Measurements from ENCODE around the gene ENTPD7.

ENTPD7 gene

DNA sequence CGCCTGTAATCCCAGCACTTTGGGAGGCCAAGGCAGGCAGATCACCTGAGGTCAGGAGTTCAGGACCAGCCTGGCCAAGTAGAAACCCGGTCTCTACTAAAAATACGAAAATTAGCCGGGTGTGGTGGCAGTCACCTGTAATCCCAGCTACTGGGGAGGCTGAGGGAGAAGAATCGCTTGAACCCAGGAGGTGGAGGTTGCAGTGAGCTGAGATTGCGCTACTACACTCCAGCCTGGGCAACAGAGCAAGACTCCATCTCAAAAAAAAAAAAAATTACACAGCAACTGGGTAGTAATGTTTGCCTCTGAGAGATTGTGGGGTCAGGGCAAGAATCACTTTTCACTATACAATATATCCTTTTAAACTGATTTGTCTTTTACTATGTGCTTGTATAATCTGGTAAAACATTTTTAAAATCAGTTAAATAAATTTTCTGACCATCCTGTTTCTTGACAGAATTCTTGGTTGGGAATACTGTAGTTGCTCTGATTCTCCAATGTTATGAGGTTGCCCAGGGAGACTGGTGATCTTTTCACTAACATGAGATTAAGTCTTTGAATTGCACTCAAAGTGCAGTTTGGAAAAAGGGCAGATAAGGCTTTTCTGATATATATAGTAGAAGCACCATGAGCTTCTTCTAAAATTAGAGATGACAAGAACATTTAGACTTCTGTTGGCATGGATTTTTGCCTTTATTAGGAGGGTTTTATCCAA lies 1.5 kb downstream of the ENTPD7 start:
- peaks cover 15% of the 10 kb centered on the region for H3K4me1 Mint-ChIP-seq (ENCODE audit: low read depth)
- H3K27ac Mint-ChIP-seq, result no peak overlapping the region
- H3K4me3 Mint-ChIP-seq, result no peak overlapping the region

DNA sequence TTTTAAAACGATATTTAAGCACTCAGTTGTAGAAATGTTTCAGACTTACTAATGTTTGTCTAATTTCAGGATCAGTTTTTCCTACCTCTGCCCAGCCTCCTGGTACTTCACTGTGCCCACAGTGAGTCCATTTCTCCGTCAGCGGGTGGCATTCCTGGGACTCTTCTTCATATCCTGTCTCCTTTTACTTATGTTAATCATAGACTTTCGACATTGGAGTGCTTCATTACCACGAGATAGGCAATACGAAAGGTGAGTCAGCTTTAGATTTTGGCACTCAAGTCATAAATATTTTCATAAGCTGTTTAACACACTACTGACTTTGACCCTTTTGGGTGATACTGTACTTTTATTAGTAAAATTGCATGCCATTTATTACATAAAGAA lies 2.1 kb downstream of the ENTPD7 start:
- no peak for DNase-seq (ENCODE audit: low spot score)

More for the DNA sequence above, 1.5 kb downstream of the ENTPD7 start:
- peaks cover 16% of the 10 kb centered on the region for H3K27me3 Mint-ChIP-seq (ENCODE audit: low read depth)
- H3K36me3 Mint-ChIP-seq (ENCODE audit: low read depth), result peaks cover 5% of the 10 kb centered on the region
- H3K9me3 Mint-ChIP-seq, result no peaks in the 10 kb centered on the region
- DNase-seq (ENCODE audit: low spot score), result no peak

DNA sequence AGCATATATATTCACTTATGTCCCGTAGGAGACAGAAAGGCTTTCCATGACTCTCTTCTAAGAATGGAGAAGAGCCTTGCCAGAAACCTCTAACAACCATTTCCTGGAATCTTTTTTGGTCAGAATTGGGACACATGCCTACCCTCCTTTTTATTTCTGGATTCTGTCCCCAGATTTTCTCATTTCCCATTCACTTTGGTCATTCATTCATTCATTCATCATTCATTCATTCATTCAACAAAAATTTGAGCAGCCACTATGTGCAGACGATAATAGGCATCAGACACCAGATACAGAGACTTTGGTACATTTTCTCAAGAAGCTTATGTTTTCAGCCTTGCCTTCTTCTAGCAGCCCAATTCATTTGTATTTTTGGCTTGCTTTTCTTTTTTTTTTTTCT lies 6.0 kb downstream of the ENTPD7 start:
- Mint-ChIP-seq H3K27me3 (ENCODE audit: low read depth) (no peaks in the 10 kb centered on the region), H3K4me1 (ENCODE audit: low read depth) (peaks cover 2% of the 10 kb centered on the region), H3K9me3 (no peaks in the 10 kb centered on the region), H3K4me3 (no peak overlapping the region), H3K36me3 (ENCODE audit: low read depth) (peaks cover 6% of the 10 kb centered on the region), H3K27ac (no peak overlapping the region)
- no peak for DNase-seq (ENCODE audit: low spot score)

More for the DNA sequence above, 2.1 kb downstream of the ENTPD7 start:
- Mint-ChIP-seq H3K4me1 (ENCODE audit: low read depth) (peaks cover 15% of the 10 kb centered on the region), H3K4me3 (no peak overlapping the region), H3K27ac (no peak overlapping the region), H3K27me3 (ENCODE audit: low read depth) (peaks cover 11% of the 10 kb centered on the region), H3K9me3 (no peaks in the 10 kb centered on the region), H3K36me3 (ENCODE audit: low read depth) (peaks cover 6% of the 10 kb centered on the region)

DNA sequence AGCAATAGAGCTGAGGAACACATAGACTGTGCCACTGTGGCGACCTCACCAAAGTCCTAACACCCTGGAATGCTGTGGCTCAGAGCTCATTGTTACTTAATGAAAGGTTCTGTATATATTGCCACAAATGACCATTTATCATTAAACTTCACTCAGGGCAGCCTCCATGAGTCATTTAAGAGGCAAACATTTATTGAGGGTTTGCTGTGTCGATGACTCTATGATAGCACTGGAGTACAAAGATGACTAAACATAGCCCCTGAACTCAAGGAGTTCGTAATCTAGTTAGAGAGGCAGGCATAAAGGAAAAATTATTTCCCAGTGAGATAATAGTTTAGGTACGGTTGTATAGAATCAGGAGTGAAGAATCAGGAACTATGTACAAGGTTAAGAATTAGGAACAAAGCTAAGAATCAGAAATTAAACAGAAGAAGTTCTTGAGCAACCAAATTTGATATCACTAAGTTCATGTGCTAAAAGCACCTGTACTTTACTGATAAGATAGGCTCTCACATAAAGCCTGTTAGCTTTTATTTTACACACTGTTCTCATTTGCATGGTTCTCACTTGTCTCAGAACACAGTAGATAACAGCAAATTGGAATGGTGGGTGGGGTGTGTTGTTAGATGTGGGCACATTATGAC lies 7.9 kb downstream of the ENTPD7 start:
- no peak for DNase-seq (ENCODE audit: low spot score)
- Mint-ChIP-seq H3K27ac (no peak overlapping the region), H3K4me1 (ENCODE audit: low read depth) (no peaks in the 10 kb centered on the region), H3K4me3 (no peak overlapping the region), H3K27me3 (ENCODE audit: low read depth) (no peaks in the 10 kb centered on the region), H3K9me3 (no peaks in the 10 kb centered on the region), H3K36me3 (ENCODE audit: low read depth) (peaks cover 6% of the 10 kb centered on the region)

DNA sequence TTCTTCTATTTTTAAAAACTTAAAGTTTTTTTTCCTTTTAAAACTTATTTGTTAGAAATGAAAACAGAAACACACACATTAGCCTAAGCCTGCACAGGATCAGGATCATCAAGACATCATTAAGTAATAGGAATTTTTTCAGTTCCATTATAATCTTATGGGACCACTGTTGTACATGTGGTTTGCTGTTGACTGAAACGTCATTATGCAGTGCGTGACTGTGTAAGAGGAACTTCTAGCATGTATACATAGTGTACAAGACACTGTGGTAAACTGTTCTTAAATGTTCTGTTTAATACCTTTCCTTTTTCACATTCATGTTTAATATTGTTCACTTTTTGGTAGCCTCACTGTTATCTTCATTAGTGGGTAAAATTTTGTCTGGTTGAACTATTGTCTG lies 12.1 kb downstream of the ENTPD7 start:
- Mint-ChIP-seq H3K27me3 (ENCODE audit: low read depth) (no peaks in the 10 kb centered on the region), H3K27ac (no peak overlapping the region), H3K4me1 (ENCODE audit: low read depth) (no peaks in the 10 kb centered on the region), H3K36me3 (ENCODE audit: low read depth) (no peaks in the 10 kb centered on the region), H3K9me3 (no peaks in the 10 kb centered on the region), H3K4me3 (no peak overlapping the region)
- DNase-seq (ENCODE audit: low spot score), result no peak

DNA sequence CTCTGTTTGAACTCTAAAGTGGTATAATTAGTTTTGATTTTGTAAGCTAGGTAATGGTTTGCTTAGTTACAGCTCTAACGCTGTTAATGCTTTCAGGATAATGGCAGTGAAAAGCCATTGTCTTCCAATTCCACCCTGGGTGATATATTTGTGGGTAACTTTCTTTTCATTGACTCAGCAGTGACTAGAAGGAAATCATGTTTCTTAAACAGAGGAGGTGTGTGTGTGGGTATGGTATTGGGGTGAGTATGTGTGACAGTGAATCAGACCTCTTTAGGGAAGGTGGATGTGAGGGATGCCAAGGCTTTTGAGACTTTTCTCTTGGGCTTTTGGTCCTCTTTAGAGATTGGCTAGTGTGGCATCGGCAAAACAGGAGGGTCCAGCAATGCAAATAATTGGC lies 13.6 kb downstream of the ENTPD7 start:
- Mint-ChIP-seq H3K4me3 (no peak overlapping the region), H3K27me3 (ENCODE audit: low read depth) (no peaks in the 10 kb centered on the region), H3K27ac (no peak overlapping the region), H3K9me3 (no peaks in the 10 kb centered on the region), H3K36me3 (ENCODE audit: low read depth) (no peaks in the 10 kb centered on the region), H3K4me1 (ENCODE audit: low read depth) (peaks cover 6% of the 10 kb centered on the region)
- DNase-seq (ENCODE audit: low spot score), result no peak

DNA sequence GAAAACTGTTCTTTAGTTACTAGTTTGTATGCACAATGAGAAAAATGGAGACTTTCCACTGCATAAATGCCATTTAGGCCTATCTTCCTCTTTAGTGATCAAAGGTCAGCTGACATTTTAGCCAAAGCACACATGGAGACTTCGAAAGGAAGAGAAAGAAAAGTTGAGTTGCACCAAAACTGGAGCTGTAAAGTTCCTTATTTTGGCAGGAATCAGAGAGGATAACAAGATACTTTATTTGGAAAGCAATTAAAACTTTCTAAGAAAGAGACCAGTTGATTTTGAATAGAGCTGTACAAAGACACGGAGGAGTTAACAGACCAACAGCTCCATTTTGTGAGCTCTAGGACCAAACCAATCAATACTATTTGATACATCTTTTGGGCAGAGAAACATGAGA lies 14.2 kb downstream of the ENTPD7 start:
- no peak overlapping the region for H3K4me3 Mint-ChIP-seq
- H3K27ac Mint-ChIP-seq, result no peak overlapping the region
- H3K36me3 Mint-ChIP-seq (ENCODE audit: low read depth), result no peaks in the 10 kb centered on the region
- no peaks in the 10 kb centered on the region for H3K9me3 Mint-ChIP-seq
- no peak for DNase-seq (ENCODE audit: low spot score)
- H3K27me3 Mint-ChIP-seq (ENCODE audit: low read depth), result no peaks in the 10 kb centered on the region
- H3K4me1 Mint-ChIP-seq (ENCODE audit: low read depth), result peaks cover 6% of the 10 kb centered on the region

DNA sequence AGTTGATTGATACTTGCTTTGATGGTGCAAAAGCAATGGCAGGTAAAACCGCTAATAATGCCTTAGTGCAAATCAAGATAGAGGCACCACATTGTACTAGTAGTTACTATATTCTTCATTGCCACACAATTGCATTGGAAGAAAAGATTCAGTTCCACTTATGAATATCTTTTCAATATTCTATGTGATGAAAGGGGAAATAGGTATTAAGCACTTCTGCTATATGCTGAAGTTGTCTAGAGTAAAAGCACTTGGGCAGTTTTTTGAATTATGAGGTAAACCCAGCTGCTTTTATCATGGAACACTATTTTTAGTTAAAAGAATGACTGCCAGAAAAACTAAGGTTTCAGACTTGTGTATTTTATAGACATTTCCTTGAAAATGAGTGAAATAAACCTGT lies 15.5 kb downstream of the ENTPD7 start:
- no peak overlapping the region for H3K27ac Mint-ChIP-seq
- H3K4me1 Mint-ChIP-seq (ENCODE audit: low read depth), result peaks cover 6% of the 10 kb centered on the region
- no peaks in the 10 kb centered on the region for H3K9me3 Mint-ChIP-seq
- H3K27me3 Mint-ChIP-seq (ENCODE audit: low read depth), result no peaks in the 10 kb centered on the region
- DNase-seq (ENCODE audit: low spot score), result no peak
- no peaks in the 10 kb centered on the region for H3K36me3 Mint-ChIP-seq (ENCODE audit: low read depth)
- no peak overlapping the region for H3K4me3 Mint-ChIP-seq

DNA sequence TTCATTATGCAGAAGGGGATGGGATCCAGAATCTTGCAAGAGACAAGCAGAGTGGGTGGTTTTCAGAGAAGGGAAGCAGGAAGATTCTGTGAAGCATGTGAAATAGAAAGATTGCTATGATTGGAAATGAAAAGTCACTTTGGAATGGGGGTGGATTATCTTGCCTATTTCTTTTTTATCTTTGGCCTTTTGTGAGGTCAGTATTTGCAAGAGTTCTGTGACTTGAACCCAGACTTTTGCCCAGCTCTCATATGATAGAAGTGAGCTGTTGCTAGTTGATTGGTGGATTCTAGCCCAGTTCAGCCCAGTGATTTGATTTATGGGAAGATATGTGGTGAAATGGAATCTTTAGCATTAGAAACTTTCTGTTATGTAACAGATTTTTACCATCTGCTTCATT lies 17.1 kb downstream of the ENTPD7 start:
- peaks cover 3% of the 10 kb centered on the region for H3K36me3 Mint-ChIP-seq (ENCODE audit: low read depth)
- H3K27me3 Mint-ChIP-seq (ENCODE audit: low read depth), result no peaks in the 10 kb centered on the region
- H3K27ac Mint-ChIP-seq, result no peak overlapping the region
- H3K4me1 Mint-ChIP-seq (ENCODE audit: low read depth), result peaks cover 6% of the 10 kb centered on the region
- no peak overlapping the region for H3K4me3 Mint-ChIP-seq
- H3K9me3 Mint-ChIP-seq, result no peaks in the 10 kb centered on the region
- DNase-seq (ENCODE audit: low spot score), result no peak

DNA sequence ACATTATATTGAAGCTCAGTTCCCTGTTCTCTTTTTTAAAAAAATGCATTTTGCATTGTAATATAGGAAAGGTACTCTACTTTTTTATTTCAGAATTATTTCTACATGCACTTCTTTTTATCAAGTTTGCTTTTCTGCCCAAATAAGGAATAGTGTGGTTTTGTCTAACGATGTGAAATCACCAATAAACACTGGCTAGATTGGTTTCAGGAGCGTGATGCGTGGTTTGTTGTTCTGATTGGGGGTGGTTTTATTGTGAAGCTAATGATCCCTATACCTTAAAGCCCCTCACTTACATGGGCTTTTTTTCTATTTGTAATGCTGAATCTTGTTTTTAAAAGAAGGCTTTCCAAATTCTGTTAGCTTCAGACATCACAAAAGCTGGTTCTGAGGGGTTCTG lies 17.6 kb downstream of the ENTPD7 start:
- Mint-ChIP-seq H3K4me1 (ENCODE audit: low read depth) (peaks cover 6% of the 10 kb centered on the region), H3K27me3 (ENCODE audit: low read depth) (no peaks in the 10 kb centered on the region), H3K36me3 (ENCODE audit: low read depth) (peaks cover 3% of the 10 kb centered on the region), H3K27ac (no peak overlapping the region), H3K9me3 (no peaks in the 10 kb centered on the region), H3K4me3 (no peak overlapping the region)
- DNase-seq (ENCODE audit: low spot score), result no peak

DNA sequence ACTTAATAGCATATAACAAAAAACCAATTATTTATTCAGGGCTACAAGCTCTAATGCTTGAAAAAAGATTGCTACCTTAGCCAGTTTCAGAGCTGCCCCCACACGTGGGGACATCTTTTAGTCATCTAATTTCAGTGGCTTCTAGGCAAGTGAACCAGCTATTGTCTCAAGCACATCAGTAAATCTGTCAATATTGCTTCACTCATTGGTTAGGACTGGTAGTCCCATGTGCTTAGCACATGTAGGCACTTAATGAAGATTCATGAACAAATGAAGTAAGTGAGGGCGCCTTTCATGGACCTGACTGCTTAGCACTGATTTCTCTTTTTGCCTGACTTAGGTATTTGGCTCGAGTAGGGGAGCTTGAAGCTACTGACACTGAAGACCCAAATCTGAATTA lies 19.6 kb downstream of the ENTPD7 start:
- Mint-ChIP-seq H3K9me3 (no peaks in the 10 kb centered on the region), H3K27ac (no peak overlapping the region), H3K4me3 (no peak overlapping the region), H3K36me3 (ENCODE audit: low read depth) (peaks cover 3% of the 10 kb centered on the region), H3K4me1 (ENCODE audit: low read depth) (peaks cover 6% of the 10 kb centered on the region), H3K27me3 (ENCODE audit: low read depth) (no peaks in the 10 kb centered on the region)
- no peak for DNase-seq (ENCODE audit: low spot score)

DNA sequence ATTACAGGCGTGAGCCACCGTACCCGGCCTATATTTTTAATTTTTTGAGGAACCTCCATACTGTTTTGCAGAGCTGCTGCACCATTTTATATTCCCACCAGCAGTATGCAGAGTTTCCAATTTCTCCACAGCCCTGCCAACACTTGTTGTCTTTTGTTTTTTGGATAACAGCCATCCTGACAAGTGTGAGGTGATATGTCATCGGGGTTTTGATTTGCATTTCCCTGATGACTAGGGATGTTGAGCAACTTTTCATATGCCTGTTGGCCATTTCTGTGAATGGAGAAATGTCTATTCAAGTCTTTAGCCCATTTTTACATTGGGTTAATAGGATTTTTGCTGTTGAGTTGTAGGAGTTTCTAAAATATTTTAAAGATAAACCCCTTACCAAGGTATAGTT lies 22.2 kb downstream of the ENTPD7 start:
- no peaks in the 10 kb centered on the region for H3K27me3 Mint-ChIP-seq (ENCODE audit: low read depth)
- no peak for DNase-seq (ENCODE audit: low spot score)
- H3K4me3 Mint-ChIP-seq, result no peak overlapping the region
- no peaks in the 10 kb centered on the region for H3K9me3 Mint-ChIP-seq
- no peak overlapping the region for H3K27ac Mint-ChIP-seq
- H3K4me1 Mint-ChIP-seq (ENCODE audit: low read depth), result peaks cover 12% of the 10 kb centered on the region
- peaks cover 3% of the 10 kb centered on the region for H3K36me3 Mint-ChIP-seq (ENCODE audit: low read depth)

DNA sequence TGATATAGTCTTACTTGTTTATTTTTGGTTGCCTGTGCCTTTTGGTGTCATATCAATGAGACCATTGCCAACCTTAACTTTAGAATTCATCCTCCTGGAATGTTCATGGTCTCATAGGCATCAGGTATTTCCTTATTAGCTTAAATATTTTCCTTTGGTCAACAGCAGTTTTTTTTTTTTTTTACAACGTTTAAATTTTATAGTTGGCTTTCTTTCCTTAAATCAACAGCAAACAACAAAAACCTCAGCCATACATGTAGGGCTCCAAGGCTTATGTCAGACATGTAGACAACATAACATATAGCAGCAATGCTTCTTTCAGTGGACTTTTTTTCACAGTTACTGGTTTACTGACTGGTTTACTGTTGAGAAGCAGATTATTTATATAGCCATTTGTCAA lies 22.7 kb downstream of the ENTPD7 start:
- DNase-seq (ENCODE audit: low spot score), result no peak
- Mint-ChIP-seq H3K36me3 (ENCODE audit: low read depth) (peaks cover 3% of the 10 kb centered on the region), H3K27me3 (ENCODE audit: low read depth) (no peaks in the 10 kb centered on the region), H3K27ac (no peak overlapping the region), H3K4me1 (ENCODE audit: low read depth) (peaks cover 8% of the 10 kb centered on the region), H3K9me3 (no peaks in the 10 kb centered on the region), H3K4me3 (no peak overlapping the region)

DNA sequence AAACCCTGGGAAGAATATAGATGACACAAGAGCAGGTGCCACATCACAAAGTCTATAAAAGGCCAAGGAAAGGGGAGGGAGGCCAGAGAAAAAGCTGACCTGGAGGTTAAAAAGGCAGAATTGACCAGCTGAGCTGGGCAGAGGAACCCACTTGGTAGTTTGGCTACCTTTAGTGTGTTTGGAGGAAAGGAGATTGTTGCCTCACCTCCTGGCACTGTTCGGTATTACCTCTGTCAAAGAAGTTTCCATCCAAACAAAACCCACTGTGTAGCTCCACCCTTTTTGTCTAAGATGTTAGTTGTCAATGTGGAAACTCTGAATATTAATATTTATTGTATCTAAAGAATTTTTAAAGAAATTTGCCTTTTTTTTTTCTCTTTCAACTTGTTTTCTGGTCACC lies 23.4 kb downstream of the ENTPD7 start:
- Mint-ChIP-seq H3K4me1 (ENCODE audit: low read depth) (peaks cover 6% of the 10 kb centered on the region), H3K4me3 (no peak overlapping the region), H3K27me3 (ENCODE audit: low read depth) (no peaks in the 10 kb centered on the region), H3K27ac (no peak overlapping the region), H3K36me3 (ENCODE audit: low read depth) (peaks cover 3% of the 10 kb centered on the region), H3K9me3 (no peaks in the 10 kb centered on the region)
- DNase-seq (ENCODE audit: low spot score), result no peak

DNA sequence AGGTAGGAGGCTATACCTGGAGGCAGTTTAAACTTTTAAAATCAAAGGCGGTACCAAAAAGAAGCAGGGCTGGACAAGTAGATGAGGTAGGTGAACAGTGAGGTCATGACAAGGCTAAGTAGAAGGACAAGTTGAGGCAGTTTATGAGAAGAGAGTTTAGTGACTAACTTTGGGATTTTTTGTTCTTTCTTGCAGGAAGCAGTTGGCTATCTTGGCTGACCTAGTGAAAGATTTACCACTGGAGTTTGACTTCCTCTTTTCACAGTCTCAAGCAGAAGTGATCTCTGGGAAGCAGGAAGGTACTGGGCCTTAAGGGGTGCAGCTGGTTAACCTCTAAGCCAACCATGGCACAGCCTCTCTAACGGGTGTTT lies 26.3 kb downstream of the ENTPD7 start:
- Mint-ChIP-seq H3K27ac (no peak overlapping the region), H3K27me3 (ENCODE audit: low read depth) (no peaks in the 10 kb centered on the region), H3K4me1 (ENCODE audit: low read depth) (peaks cover 6% of the 10 kb centered on the region), H3K4me3 (no peak overlapping the region), H3K9me3 (no peaks in the 10 kb centered on the region), H3K36me3 (ENCODE audit: low read depth) (no peaks in the 10 kb centered on the region)
- DNase-seq (ENCODE audit: low spot score), result no peak

Data from T-helper 2 cell treated with Interferon-gamma antibody and Interleukin-4, amounts not matched to agents 5 μg/mL and 100 μg/mL, for 36 hours (primary cell).